ENCODE data around the gene EED.

Gene EED, protein sequence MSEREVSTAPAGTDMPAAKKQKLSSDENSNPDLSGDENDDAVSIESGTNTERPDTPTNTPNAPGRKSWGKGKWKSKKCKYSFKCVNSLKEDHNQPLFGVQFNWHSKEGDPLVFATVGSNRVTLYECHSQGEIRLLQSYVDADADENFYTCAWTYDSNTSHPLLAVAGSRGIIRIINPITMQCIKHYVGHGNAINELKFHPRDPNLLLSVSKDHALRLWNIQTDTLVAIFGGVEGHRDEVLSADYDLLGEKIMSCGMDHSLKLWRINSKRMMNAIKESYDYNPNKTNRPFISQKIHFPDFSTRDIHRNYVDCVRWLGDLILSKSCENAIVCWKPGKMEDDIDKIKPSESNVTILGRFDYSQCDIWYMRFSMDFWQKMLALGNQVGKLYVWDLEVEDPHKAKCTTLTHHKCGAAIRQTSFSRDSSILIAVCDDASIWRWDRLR
- 61.1 to 72.3 reads per million in 2 donors for total RNA-seq

DNA sequence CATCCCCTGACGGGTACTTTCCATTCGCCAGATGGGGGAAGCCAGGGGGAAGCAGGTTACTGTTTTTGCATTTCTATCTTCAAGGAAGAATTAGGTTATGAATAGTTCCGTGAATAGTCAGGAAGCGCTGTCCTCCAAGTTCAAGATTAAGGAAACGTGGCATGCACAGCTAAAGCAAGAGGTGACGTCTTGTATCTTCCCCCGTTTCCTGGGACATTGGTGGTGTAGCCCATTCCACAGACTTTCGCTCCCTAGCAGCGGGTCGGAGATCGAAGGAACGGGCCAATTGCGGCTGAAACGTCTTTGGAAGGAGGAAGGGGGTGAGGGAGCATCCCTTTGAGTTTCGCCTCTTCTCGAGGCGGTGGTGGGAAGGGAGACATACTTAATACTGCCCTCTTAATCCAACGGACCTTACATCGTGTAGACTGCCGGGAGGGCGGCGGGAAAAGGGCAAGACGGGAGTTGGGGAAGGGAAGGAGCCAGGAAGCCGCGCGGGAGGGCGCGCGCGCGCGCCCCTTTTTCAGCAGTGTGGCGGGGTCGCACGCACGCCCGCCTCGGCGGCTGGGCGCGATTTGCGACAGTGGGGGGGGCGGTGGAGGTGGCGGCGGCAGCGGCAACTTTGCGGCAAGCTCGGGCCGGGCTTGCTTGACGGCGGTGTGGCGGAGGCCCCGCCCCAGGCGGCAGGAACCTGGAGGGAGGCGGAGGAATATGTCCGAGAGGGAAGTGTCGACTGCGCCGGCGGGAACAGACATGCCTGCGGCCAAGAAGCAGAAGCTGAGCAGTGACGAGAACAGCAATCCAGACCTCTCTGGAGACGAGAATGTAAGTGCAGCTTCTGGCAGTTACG lies at the start of gene EED:
Gene EED, plus strand, starts transcription at position 232 of the 847 bp plus-strand sequence. Its CDS starts 477 bp downstream, at position 709.
- peak; percentile 90 to 98 (median 92) for DNase-seq

GRCh38 chr11:86194998-86195397 lies 49.6 kb upstream of the EED start:
- no peak for DNase-seq

- DNase-seq, result no peak
These were observed 48.4 kb upstream of the EED start for GRCh38 chr11:86196085-86196696.

GRCh38 chr11:86196913-86197312 lies 47.6 kb upstream of the EED start:
- DNase-seq, result no peak

DNA sequence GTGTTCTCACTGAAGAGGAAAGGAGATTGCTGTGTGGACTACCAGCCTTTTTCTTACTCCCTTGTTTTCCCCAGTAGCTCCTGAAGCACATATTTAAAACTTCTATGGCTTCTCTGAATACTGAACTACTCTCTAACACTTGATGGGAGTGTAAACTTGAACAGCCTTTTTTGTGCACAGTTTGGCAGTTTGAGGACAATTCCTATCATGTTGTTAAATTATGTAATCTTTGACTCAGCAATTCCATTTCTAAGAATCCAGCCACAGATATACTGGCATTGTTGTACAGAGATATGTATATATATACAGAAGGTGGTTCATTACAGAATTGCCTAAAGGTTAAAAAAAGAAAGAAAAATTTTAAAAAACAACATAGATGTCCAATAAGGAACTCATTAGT lies 47.1 kb upstream of the EED start:
- no peak for DNase-seq

GRCh38 chr11:86198139-86198538 lies 46.4 kb upstream of the EED start:
- no peak for DNase-seq

DNA sequence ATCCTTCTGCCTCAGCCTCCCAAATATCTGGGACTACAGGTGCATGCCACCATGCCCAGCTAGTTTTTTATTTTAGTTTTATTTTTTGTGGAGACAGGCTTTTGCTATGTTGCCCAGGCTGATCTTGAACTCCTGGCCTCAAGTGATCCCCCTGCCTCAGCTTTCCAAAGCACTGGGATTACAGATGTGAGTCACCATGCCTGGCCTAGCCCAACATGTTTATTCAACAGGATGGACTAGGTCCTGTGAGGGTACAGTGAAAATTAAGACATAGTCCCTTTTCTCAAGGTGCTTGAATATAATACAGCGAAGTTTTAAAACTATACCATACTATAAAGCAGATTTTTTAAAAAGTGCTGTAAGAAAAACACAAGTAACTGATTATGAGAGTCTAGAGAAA lies 45.2 kb upstream of the EED start:
- no peak for DNase-seq

DNA sequence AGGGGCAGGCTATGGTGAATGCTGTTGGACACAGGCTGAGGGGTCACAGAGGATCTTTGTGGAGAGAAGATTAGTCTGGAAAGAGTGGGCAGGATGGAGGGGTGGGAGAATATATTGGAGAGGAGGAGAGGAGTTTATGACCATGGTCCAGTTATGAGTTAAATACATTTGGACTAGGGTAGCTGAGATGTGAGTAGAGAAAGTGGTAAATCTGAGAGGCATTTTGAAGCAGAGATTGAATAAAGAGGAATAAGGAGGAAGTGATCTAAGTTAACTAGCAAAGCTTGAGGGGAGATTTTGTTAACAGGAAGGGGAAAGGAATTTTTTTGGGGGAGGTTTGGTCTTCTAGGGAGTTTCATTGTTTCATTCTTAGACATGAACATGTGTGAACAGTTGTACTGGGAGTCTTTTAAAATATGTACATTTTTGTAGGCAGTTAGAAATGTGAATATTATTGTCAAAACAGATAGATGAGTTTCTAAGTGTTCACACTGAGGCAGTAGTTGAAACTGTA lies 43.1 kb upstream of the EED start:
- DNase-seq, result no peak

DNA sequence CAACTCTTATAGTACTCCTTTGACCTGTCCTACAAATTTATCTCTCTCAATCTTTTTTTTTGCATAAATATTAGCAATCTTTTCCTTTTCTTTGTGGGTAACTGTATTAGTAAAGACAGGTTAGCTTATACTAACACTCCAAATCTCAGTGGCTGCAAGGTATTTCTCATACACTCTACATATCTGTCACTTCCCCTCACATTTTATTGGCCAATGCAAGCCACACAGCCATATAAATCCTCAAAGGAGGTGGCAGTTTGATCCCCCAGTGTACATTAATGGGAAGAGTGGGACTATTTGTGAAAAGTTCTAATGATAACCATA lies 42.6 kb upstream of the EED start:
- peak in 1 of 5 experiments; percentile 86 for DNase-seq

- DNase-seq, result no peak
These were observed 40.2 kb upstream of the EED start for GRCh38 chr11:86204356-86204755.

- DNase-seq, result no peak
These were observed 38.9 kb upstream of the EED start for GRCh38 chr11:86205421-86206336.

GRCh38 chr11:86206337-86206695 lies 38.2 kb upstream of the EED start:
- no peak for DNase-seq

GRCh38 chr11:86207413-86207812 lies 37.1 kb upstream of the EED start:
- no peak for DNase-seq

GRCh38 chr11:86208572-86208971 lies 36.0 kb upstream of the EED start:
- no peak for DNase-seq

DNA sequence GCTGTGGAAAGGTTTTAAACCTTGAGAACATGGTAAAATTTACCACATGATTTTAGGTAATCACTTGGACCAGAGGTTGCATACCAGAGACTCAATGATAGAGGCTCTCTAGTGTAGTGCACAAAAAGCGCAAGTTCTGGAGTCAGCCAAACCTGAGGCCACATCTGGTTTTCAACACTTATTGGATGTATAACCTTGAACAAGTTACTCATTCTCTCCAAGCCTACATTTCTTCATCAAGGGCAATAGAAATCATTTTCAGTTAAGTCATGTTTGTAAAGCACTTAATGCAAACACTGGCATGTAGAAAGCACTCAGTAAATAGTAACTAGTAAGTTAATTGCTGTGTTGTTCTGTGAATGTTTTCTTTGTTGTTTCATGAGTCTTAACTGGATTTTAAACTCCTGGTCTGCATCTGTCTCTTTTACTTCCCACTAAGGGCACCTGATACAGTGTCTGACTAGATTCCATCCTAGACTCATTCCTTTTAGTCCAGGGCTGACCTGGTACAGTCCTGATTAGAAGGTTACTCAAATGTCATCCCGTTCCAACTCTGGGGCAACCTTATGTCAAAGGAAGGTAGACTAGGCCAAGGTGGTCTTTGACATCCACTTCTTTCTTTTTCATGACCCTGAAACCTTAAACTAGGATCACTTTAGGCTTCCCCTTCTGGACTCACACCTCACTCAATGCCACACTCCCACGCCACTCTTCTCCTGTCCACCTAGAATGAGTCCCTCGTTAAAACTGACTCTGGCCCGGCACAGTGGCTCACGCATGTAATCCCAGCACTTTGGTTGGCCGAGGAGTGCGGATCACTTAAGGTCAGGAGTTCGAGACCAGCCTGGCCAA lies 34.5 kb upstream of the EED start:
- no peak for DNase-seq

DNA sequence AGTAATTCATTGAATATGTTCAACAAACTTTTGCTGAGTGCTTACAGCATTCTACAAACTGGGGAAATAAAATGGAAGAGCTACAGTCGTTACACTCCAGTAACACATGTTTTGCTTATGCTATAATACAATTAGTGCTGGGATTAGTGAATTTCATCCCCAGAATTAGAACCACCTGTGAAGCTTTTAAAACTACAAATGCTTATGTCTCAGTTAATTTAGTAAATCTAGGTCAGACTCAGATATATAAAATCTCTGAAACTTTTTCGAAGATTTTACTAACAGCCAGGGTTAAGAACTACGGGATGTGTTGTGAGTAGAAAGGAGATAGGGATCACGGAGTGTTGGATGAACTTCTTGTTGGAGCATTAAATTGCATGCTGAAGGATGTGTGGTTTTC lies 33.7 kb upstream of the EED start:
- DNase-seq, result no peak

DNA sequence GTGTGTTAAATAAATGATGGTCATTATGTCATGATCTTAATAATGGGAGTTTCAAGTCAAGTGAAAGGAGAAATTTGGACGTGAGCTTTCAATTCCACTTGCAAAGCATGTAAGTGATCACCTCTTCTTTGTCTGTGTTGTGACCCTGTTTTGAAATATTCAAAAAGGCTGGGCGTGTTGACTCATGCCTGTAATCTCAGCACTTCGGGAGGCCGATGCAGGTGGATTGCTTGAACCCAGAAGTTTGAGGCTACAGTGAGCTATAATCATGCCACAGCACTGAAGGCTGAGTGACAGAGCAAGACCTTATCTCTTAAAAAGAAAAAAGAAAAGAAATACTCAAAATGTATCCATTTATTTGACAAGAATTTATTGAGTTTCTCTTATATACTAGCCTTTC lies 32.9 kb upstream of the EED start:
- peak in 1 of 5 experiments; percentile 29 for DNase-seq

- no peak for DNase-seq
These were observed 32.4 kb upstream of the EED start for GRCh38 chr11:86212019-86212611.

DNA sequence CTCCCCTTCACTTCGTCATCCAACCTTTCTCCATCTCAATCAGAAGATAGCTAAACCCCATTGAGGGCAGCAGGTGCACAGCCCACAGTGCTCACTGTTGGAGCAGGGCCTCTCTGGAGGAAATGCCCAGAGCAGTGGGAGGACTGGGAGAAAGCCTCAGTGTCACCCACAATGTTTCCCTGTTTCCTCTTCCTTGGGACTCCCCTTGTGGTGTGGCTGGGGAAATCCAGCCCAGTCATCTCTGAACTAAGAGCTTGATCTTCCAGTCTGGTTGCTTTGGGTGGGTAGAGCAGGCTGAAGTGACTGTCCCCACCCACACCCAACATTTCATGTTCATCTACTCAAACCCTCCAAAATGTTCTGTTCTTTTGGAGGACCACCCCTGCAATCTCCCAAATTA lies 29.8 kb upstream of the EED start:
- peak in 2 of 5 experiments; percentile 65 to 85 for DNase-seq
